DMS114 treated with DMSO at 0.1 percent for 48 hours (cell line): ENCODE results near the gene TMEM88.

Experiments used
- DNase-seq: peaks from one replicate; lab custom pipeline; 2025; ENCODE audit not compliant: unreplicated experiment; lab: John Stamatoyannopoulos, UW

Gene TMEM88

DNA sequence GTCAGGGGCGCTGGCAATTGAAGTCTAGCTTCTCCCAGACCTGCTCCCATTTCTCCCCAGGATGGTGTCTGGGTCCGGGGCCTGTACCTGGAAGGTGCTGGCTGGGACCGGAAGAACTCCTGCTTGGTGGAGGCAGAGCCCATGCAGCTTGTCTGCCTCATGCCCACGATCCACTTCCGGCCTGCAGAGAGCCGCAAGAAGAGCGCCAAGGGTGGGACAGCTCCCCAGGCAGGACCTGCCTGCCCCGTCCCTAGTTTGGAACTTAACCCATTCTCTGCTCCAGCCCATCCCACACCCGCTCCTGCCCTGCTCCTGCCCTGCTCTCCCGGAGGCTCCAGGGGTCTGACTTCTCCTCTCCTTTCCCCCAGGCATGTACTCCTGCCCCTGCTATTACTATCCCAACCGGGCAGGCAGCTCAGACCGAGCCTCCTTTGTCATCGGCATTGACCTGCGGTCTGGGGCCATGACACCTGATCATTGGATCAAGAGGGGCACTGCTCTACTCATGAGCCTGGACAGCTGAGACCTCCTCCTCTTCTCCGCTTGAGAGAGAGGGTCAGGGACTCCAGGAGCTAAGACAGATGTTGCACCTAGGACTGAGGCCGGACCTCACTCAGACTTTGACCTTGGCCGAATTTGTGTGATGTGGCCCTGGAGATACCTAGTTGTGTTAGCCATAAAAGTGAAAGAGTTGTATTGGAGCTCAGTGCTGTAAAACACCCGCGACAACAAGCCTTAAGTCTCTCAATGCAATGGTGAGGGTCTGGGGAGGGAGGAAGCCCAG is 21.7 kb upstream of the TMEM88 start:
- no peak for DNase-seq

GRCh38 chr17:7833795-7834541 is 20.9 kb upstream of the TMEM88 start, which contains the start of gene KDM6B:
TSS of gene KDM6B (plus strand) at chr17:7834217. CDS start at chr17:7845555, 11,338 bp downstream.
- peak; percentile 91 for DNase-seq

DNA sequence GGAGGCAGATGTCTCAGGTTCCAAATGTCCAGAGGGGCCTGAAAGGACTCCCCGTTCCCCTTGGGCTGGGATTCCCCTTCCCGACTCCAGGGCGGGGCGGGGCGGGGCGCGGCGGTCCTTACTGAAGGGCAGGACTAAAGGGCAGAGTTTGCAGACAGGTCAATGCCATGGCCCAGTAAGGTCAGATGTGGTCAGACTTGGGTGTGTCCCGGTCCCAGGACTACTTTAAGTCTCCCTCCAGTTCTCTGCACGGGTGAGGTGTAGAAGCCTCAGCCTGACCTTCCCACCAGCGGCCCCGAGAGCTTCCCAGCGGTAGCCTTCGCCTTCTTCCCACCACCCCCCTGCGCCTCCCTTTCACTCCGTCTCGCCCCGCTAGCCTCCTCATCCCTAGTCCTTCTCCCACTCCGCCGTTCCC is 20.3 kb upstream of the TMEM88 start:
- DNase-seq, result no peak

DNA sequence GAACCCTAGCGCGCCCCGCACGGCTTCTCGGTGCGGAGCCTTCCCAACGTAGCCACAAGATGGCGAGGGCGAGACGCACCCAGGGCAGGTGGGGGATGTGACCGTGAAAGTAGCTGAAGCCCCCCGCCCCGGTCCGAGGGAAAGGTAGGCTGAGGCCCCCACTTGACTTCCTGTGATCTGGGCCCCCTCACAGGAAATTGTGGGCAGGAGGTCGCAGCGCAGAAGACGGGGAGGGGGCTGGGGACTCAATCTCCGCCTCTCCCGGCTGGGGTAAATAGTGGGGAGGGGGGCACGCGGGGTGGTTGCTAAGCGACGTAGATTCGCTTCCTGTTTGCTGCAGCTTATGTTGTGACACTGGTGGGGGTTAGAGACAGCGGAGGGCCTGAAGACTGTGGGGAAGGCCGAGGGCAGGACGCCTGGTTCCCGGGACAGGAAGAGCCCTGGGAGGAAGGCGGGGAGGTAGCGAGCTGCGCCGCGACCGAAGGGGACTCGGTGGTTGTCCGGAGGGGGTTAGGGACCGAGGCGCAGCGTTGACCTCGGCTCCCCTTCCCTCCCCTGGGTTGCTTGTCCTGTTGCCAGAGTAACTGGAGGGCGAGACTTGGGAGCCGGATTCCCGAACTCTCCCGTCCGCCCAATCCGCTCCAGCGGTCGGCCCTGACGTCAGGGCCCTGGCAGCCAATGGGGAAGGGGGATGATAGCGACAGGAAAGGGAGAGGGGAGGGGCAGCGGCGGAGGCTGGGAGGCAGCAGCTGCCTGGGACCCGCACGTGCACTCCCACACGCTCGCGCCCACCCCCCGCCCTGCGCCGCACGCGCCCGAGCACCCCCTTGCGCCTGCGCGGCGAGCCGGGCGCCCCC is 19.7 kb upstream of the TMEM88 start:
- peak; percentile 96 for DNase-seq

DNA sequence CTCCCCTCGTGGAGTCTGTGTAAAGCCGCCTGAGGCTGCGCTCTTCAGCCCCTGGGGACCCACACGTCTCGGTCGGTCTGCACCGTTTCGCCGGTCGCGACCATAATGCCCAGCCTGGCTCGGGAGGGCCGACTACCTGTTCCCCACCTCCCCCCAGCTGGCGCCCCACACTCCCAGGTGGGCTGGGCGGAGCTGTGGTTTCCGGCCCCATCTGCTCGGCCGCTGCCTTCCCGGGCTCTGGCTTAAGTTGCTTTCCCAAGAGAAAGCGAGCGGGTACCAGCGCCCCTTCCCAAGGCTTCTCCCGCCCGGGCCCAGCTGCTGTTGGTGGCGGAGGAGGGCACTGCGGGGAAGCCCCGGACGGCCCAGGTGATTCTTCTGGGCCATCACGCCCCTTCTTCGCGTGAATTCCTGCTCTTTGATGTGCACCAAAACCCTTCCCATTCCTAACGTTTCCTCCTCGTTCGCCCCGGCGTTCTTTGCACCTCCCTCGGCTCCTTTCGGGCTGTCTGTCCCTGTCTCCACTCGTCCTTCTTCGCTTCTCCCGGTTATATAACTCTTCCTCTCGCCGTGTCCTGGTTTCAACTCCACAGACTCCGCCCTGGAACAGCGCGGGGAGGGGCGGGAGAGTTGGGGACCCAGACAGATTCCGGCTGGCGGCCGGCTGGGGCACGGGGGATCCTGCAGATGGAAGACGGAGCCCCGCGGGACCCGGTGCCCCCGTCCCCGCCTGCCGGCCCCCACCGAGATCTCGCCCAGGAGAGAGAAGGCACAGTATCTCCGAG is 18.9 kb upstream of the TMEM88 start:
- DNase-seq, result peak; percentile 49

DNA sequence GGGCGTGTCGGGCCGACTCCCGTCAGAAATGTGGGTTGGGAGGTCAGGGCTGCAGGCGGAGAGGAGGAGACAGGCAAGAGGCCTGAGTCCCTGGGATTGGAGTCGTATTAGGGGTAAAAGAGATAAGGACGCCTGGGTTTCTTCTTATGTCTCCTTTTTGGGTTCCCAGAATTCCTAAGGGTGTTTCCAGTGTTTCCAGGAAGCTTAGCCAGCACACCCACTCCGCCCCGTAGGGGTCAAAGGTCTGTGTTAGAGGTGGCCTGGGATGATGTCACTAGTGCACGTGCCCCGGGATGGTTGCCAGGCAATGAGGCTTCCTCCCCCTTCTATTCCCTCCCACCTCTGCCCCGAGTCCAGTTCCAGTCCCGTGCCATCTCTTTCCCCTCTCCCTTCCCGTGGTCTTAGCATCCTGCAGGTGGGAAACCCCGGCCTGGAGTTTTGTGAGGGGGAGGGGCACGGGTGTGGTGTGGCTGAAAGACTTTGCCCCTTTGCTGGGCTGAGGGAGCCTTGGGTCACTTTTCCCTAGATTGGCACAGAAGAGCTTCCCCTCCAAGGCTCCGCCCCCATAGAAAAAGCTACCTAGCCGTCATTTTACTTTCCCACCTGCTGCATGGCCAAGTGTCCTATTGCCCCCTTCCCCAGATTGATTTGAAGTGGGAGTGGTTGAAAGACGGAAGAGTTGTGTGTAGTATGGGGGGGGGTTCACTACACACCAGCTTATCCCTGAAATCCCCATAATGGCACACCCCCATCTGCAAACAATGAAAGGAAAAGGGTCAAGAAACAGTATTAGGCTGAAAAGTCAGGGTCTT is 18.1 kb upstream of the TMEM88 start:
- peak; percentile 82 for DNase-seq

DNA sequence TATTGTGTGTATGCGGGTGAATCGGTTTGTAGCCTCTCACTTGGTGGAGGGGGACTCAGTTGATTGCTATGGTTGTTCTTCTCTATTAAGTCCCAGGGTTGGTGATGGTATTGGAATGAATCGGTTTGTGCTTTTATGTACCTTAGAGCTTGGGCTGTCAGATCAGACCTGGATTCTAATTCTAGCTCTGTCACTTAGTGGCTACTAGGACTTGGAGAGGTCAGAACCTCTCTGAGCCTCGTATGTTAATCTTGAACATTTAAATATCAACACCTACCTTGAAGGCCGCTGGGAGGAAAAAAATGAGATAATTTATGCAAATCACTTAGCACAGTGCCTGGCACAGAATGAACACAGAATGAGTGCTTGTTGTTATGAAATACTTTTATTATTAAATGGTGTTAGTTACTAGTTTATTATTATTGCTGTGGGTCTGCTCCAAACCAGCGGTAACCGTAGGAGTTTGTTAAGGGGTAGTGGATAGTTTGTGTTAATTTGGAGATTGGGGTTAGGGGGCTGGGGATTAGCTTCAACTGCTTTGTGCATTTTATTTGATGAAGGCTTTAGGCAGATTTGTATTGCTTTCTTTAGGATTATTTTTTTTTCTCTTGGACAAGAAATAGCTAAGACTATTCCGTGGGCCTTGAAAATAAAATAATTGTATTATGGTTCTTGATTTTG is 17.3 kb upstream of the TMEM88 start:
- no peak for DNase-seq

DNA sequence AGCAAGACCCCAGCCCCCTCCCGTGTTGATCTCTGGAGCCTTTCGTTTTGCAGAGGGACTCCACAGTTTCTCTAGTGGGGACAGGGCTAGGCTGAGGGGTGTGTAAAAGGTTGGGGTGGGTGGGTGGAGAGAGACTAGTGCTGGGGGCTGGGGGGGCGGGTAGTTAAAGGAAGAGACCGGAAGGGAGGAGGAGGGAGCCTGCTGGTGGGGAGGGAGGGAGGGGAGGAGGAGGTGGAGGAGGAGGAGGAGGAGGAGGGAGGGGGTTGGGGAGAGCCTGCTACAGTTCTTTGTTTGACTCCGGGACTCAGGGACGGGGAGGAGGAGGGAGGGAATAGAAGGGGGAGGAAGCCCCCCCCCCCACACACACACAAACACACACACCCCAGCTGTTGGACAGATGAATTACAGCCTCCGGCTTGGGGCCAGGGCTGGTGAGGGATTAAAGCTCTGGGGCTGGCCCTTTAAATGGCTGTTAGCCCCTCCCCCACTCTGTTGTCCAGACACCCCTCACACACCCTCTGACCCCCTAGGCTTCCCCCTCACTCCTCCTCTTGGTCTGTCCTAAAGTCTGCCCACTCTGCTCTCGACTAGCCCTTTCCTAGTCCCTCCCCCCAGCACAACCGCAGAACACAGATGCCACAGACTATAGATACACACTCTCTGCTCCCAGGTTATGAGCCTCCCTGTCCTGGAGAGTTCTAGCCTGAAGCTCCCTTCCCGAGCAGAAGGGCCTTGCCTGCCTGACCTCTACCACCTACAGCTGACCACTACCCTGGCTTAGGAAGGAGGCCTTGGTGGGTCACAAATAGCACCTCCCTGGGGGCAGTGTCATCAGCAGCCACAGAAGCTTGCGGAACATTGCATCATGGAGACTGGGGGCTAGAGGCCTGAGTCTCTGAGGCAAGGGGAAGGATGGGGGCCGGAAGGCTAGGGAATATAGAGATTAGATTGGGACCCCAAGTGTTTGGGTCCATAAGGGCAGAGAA is 16.5 kb upstream of the TMEM88 start:
- DNase-seq, result no peak

- no peak for DNase-seq
These were observed 15.5 kb upstream of the TMEM88 start for GRCh38 chr17:7839190-7839875.

DNA sequence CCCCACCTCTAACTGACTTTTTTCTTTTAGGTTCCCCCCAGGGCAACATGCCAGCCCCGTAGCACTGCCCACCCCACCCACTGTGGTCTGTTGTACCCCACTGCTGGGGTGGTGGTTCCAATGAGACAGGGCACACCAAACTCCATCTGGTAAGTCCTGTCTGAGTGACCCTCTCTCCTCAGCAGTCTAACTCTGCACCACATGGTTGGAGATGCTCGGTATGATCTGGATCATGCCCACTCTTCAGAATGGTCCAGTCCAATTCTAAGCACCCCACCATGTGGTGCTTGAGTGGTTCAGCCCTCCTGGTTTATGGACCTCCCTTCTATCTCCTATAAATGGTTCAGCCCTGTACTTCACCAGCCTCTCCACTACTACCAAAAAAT is 15.0 kb upstream of the TMEM88 start:
- peak; percentile 61 for DNase-seq

GRCh38 chr17:7840441-7840840 is 14.4 kb upstream of the TMEM88 start:
- no peak for DNase-seq

DNA sequence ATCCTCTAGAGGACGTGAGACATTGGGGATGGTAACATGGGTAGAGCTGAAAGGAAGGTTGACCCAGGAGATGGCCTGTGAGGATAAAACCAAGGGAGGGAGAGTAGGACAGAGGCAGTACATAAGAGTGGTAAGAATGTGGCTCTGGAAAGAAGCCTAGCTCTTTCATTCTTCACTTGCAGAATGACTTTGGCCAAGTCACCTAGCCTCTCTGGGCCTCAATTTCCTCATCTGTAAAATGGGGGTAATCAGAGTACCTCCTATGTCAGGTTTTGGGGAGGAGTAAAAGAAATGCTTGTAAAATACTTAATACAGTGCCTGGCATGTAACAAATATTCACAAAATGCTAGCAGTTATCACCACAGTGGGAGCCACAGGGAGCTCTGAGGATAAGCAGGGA is 14.0 kb upstream of the TMEM88 start:
- DNase-seq, result no peak

- peak; percentile 36 for DNase-seq
These were observed 13.4 kb upstream of the TMEM88 start for GRCh38 chr17:7841396-7841914.

- peak; percentile 71 for DNase-seq
These were observed 12.9 kb upstream of the TMEM88 start for GRCh38 chr17:7841915-7842379.

DNA sequence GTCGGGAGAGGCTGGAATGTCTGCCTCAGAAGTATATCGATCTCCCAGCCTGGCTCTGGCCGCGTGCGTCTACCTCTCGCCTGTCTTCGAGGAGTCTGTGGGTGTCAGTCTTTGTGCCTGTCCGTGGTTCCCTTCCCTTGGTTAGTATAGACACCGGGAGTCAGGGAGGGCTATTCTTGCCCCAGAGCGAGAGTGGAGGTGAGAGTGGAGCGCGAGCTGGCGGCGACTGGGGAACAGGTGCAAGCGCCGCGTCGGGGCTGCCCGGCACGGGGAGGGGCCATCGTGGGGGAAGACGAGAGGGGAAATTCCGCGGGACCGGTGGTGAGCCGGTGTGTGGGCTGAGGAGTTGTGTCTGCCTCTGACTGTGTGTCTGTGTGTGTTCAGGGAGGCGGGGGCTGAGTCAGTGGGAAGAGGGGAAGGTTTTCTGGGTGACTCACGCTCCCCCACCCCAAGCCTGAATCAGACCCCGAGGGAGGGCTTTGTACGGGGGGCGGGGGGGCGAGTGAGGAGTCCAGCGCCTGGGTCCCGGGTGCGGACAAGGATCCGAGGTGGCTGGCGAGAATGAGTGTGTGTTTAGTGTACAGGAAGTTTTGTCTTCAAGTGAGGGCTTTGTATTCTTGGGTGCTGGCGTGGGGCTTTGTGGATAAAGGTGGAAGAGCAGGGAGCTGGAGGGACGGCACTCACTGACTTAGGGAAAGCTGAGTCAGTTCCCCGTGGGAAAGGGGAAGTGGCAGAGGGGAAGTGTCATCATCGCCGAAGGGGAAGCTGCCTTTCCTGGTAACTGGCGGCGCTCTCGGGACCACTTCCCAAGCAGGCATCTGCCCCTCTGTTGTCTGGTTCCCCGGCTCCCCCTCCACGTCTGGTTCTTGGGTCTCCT is 12.2 kb upstream of the TMEM88 start:
- DNase-seq, result no peak

DNA sequence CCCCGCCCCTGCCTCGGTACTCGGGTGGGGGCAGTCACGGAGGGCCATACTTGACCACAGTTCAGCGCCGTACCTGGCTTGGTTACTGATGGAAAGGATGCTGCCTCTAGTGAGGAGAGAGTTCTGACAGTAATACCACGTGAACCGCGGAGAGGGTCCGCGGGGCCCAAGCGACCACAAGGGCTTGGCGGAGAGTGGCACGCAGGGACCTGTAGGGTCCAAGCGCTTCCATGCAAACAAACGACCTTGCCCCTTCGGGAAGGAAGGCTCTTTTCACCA is 11.7 kb upstream of the TMEM88 start:
- DNase-seq, result no peak
